DMS79 treated with DMSO at 0.1 percent for 48 hours (cell line): ENCODE data around the gene EIF4G3.
"Not testable (repeated sequence)": the region's sequence is repeated elsewhere in the genome, so short reads cannot be mapped to it uniquely, and the experiment has no call there.

ENCODE experiments used
- DNase-seq: peaks from one replicate; lab custom pipeline; 2025; lab: John Stamatoyannopoulos, UW

Gene EIF4G3

GRCh38 chr1:21106238-21106637 is 70.5 kb downstream of the EIF4G3 start:
- DNase-seq = no peak

DNA sequence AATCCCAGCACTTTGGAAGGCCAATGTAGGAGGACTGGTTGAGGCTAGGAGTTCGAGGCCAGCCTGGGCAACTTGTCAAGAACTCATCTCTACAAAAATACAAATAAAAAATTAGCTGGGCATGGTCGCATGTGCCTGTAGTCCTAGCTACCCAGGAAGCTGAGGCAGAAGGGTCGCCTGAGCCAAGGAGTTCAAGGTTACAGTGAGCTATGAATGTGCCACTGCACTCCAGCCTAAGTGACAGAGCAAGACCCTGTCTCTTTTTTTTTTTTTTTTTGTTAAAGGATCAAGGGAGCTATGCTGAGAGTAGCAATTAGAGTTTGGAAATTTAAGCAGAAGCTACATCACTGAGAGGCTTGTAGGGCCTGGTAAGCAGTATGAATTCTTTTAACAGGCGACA is 70.9 kb downstream of the EIF4G3 start:
- no peak for DNase-seq

DNA sequence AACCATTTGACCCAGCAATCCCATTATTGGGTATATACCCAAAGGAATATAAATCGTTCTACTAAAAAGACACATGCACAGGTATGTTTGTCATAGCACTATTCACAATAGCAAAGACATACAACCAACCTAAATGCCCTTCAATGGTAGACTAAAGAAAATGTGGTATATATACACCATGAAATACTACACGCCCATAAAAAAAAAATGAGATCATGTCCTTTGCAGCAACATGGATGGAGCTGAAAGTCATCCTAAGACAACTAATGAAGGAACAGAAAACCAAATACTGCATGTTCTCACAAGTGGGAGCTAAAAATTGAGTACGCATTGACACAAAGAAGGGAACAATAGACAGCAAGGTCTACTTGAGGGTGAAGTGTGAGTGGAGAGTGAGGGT is 72.0 kb downstream of the EIF4G3 start:
- no peak for DNase-seq

DNA sequence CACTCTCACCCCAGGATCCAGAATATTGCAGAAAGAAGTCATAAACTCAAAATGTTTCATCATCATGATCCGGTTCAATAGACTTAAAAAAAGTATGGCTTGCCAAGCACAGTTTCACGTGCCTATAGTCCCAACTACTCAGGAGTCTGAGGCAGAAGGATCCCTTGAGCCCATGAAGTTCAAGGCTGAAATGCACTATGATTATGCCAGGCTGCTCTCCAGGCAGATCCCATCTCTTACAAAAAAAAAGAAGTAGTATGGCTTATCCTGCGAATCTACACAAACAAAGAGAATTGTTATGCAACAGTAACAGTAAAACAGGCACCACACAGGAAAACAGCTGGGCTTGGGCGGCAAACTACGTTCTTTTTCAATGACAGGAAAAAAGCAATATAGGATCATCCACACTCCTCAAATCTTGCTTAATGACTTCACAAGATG is 76.2 kb downstream of the EIF4G3 start:
- DNase-seq = no peak

GRCh38 chr1:21099869-21100131 is 76.9 kb downstream of the EIF4G3 start:
- DNase-seq = no peak

DNA sequence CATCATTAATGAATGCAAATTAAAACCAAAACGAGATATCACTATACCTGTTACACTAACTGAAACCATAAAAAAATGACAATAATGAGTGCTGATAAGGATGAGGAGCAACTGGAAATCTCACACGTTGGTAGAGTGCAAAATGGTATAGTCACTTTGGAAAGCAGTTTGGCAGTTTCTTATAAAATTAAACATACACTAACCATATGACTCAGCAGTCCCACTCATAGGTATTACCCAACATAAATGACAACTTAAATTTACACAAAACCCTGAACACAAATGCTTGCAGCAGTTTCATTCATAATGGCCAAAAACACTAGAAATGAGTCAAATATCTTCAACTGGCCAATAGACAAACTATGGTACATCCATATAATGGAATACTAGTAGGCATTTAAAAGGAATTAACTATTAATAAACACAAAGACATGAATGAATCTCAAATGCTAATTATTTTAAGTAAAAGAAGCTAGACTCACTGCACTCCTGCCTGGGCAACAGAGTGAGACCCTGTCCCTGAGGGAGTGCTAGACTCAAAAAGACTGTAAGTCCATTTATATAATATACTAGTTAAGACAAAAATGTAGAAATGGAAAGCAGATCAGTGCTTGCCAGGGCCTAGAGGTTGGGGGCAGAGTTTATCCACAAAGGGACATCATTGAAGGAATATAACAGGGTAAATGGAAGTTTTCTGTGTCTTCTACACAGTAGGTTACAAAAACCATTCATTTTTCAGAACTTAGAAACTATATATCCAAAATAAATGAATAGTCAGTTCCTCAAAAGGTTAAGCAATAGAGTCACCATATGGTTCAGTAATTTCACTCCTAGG is 77.4 kb downstream of the EIF4G3 start:
- no peak for DNase-seq

- DNase-seq = no peak
These were observed 78.3 kb downstream of the EIF4G3 start for GRCh38 chr1:21098186-21098915.

DNA sequence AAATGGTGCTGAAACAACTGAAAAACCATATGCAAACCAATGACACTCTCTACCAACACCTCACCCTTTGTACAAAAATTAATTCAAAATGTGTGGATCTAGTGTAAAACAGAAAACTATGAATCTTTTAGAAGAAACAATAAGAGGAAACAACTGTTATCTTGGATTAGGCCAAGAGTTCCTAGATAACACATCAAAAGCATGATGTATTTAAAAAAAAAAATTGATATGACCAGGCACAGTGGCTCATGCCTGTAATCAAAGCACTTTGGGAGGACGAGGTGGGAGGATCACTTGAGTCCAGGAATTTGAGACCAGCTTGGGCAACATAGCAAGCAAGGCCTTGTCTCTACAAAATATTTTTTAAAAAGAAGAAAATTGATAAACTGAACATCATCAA is 79.0 kb downstream of the EIF4G3 start:
- no peak for DNase-seq

- no peak for DNase-seq
These were observed 80.7 kb downstream of the EIF4G3 start for GRCh38 chr1:21095976-21096375.

DNA sequence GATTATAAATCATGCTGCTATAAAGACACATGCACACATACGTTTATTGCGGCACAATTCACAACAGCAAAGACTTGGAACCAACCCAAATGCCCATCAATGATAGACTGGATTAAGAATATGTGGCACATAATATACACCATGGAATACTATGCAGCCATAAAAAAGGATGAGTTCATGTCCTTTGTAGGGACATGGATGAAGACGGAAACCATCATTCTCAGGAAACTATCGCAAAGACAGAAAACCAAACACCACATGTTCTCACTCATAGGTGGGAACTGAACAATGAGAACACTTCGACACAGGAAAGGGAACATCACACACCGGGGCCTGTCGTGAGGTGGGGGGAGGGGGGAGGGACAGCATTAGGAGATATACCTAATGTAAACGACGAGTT is 82.4 kb downstream of the EIF4G3 start:
- not testable (repeated sequence) for DNase-seq

DNA sequence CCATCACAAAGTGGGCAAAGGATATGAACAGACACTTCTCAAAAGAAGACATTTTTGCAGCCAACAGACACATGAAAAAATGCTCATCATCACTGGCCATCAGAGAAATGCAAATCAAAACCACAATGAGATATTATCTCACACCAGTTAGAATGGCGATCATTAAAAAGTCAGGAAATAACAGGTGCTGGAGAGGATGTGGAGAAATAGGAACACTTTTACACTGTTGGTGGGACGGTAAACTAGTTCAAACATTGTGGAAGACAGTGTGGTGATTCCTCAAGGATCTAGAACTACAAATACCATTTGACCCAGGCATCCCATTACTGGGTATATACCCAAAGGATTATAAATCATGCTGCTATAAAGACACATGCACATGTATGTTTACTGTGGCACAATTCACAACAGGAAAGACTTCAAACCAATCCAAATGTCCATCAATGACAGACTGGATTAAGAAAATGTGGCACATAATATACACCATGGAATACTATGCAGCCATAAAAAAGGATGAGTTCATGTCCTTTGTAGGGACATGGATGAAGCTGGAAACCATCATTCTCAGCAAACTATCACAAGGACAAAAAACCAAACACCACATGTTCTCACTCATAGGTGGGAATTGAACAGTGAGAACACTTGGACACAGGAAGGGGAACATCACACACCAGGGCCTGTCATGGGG is 83.3 kb downstream of the EIF4G3 start:
- not testable (repeated sequence) for DNase-seq

DNA sequence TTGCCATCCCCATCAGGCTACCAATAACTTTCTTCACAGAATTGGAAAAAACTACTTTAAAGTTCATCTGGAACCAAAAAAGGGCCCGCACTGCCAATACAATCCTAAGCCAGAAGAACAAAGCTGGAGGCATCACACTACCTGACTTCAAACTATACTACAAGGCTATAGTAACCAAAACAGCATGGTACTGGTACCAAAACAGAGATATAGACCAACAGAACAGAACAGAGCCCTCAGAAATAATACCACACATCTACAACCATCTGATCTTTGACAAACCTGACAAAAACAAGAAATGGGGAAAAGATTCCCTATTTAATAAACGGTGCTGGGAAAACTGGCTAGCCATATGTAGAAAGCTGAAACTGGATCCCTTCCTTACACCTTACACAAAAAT is 84.2 kb downstream of the EIF4G3 start:
- DNase-seq = not testable (repeated sequence)

DNA sequence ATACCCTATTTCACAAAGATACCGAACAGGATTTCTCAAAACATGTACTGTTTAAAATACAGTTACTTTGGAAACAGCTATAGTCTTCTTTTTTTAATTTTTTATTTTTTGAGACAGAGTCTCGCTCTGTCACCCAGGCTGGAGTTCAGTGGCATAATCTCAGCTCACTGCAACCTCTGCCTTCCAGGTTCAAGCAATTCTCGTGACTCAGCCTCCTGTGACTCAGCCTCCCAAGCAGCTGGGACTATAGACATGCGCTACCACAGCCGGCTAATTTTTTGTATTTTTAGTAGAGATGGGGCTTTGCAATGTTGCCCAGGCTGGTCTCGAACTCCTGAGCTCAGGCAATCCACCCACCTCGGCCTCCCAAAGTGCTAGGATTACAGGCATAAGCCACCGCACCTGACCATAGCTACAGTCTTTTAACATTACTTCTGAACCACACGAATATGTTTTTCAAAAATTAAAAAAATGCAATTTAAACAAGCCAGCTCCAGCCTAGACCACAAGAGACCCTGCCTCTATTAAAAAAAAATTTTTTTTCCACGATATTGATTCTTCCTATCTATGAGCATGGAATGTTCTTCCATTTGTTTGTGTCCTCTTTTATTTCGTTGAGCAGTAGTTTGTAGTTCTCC is 85.5 kb downstream of the EIF4G3 start:
- not testable (repeated sequence) for DNase-seq

DNA sequence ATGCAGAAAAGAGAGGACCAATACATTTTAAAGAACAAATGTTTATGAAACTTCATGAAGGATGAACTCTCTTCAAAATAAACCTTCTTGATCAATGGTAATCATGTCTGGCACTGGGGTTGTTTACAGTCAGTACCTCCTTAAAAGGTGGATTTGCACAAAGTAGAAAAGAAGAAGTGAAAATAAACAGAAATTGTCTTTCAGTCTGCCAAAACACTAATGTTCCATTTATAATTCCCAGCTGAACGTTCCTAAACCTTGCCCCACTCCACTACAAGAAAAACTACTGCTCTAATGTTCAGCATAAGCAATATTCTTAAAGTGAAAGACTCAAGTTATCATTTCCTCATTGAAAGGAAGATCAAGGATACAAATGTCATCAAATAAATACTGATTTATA is 86.2 kb downstream of the EIF4G3 start:
- DNase-seq = no peak

DNA sequence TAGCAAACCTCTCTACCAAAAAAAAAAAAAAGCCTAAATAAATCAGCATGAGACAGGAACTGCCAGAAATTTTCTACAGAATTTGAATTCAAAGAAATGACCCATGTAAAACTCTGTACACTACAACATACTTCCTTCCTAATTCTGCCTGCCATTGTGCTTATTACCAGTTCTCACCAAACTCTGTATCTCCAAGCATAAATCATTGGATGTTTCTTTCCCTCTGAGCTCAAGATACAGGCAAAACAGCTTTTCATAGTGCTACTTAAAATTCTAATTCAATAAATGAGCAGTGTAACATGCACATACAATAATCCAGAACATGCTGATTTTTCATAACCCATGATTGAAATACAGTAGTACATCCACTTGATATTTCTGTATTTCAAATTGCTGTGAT is 87.0 kb downstream of the EIF4G3 start:
- no peak for DNase-seq

GRCh38 chr1:21089299-21089698 is 87.4 kb downstream of the EIF4G3 start:
- no peak for DNase-seq

- no peak for DNase-seq
These were observed 92.4 kb downstream of the EIF4G3 start for GRCh38 chr1:21084111-21084810.

- no peak for DNase-seq
These were observed 94.6 kb downstream of the EIF4G3 start for GRCh38 chr1:21082073-21082472.

GRCh38 chr1:21077085-21077484 is 99.6 kb downstream of the EIF4G3 start:
- no peak for DNase-seq

- DNase-seq = no peak
These were observed 104.0 kb downstream of the EIF4G3 start for GRCh38 chr1:21072721-21073120.

- no peak for DNase-seq
These were observed 107.1 kb downstream of the EIF4G3 start for GRCh38 chr1:21069549-21069948.

DNA sequence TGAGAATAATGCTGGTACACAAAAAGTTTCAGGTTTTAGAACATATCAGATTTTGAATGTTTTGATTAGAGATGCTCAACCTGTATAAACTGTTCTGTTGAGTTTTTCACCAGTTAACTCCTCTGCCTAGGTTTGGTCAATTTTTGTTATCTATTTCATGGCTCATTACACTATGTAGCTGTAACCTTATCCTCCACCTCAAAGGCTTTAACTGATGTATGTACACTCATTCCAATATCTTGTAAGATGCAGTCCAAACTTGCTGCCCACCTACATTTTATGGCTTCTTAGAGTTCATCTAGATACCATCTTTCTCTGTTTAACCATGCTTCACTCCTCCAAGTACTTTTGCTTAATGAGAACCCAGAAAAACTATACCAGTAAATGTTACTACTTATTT is 107.8 kb downstream of the EIF4G3 start:
- DNase-seq = peak; percentile 23
